Keratinocyte (primary cell): Measurements from ENCODE around the gene HMCN2. TPM values are rescaled to one million over a fixed set of nuclear protein-coding genes. Genes with fewer than 3 reads are reported as not detected.

Experiments
- DNase-seq: peaks from one replicate; pipeline ENCODE4 v3.0.0-alpha.2; 2011; ENCODE audit warnings: low read depth, missing footprints, low spot score
- FAIRE-seq: peaks from 2 replicates; lab custom pipeline; 2011; peaks lifted over from hg19 to GRCh38; lab: Jason Lieb, UNC
- H2AFZ ChIP-seq: 2 replicates; pipeline ENCODE4 v1.6.0; 2012; ENCODE audit warnings: low read length, control low read depth, inconsistent platforms; ENCODE audit not compliant: control insufficient read depth
- H3K27ac ChIP-seq: 2 replicates; pipeline ENCODE4 v1.5.1; 2011; ENCODE audit warnings: low read length; ENCODE audit not compliant: control insufficient read depth, insufficient read depth
- H3K27me3 ChIP-seq: 3 replicates; pipeline ENCODE4 v1.6.0; 2011; ENCODE audit warnings: low read length; ENCODE audit not compliant: control insufficient read depth, insufficient read depth; ENCODE audit errors: extremely low read depth
- H3K36me3 ChIP-seq, 2 experiments: 2 replicates in 1 of 2; 3 replicates in 1 of 2; pipeline ENCODE4 v1.5.1; 2011; ENCODE audit warnings: low read length in 2 of 2, mild to moderate bottlenecking in 1 of 2; ENCODE audit not compliant: control insufficient read depth in 2 of 2, insufficient read depth in 2 of 2; ENCODE audit errors: extremely low read depth in 1 of 2
- H3K4me1 ChIP-seq: 3 replicates; pipeline ENCODE4 v1.5.1; 2011; ENCODE audit warnings: low read length; ENCODE audit not compliant: control insufficient read depth, insufficient read depth; ENCODE audit errors: extremely low read depth
- H3K4me2 ChIP-seq: 3 replicates; pipeline ENCODE4 v1.6.0; 2011; ENCODE audit warnings: low read depth, low read length; ENCODE audit not compliant: control insufficient read depth, insufficient read depth; ENCODE audit errors: extremely low read depth
- H3K4me3 ChIP-seq, 3 experiments: fragments of 200-600 bp in 1 of 3; sonication (generic) in 1 of 3; 2 replicates in 2 of 3; 3 replicates in 1 of 3; pipeline ENCODE4 v1.5.1; 2011 to 2016; ENCODE audit warnings: low read length in 3 of 3, mild to moderate bottlenecking in 3 of 3, control low read depth in 2 of 3, inconsistent platforms in 1 of 3, low read depth in 1 of 3, mixed read lengths in 1 of 3, mixed run types in 1 of 3, moderate library complexity in 1 of 3; ENCODE audit not compliant: control insufficient read depth in 2 of 3, insufficient read depth in 2 of 3; ENCODE audit errors: extremely low read depth in 1 of 3
- H3K79me2 ChIP-seq: 2 replicates; pipeline ENCODE4 v1.6.0; 2012; ENCODE audit warnings: low read length; ENCODE audit not compliant: control insufficient read depth, insufficient read depth
- H3K9ac ChIP-seq: 3 replicates; pipeline ENCODE4 v1.6.0; 2011; ENCODE audit warnings: low read length; ENCODE audit not compliant: control insufficient read depth, insufficient read depth; ENCODE audit errors: extremely low read depth
- H3K9me1 ChIP-seq: 3 replicates; pipeline ENCODE4 v1.6.0; 2011; ENCODE audit warnings: low read length; ENCODE audit not compliant: control insufficient read depth, insufficient read depth; ENCODE audit errors: extremely low read depth
- H3K9me3 ChIP-seq: 2 replicates; pipeline ENCODE4 v1.5.1; 2012; ENCODE audit warnings: low read depth, low read length; ENCODE audit not compliant: control insufficient read depth
- H4K20me1 ChIP-seq: 3 replicates; pipeline ENCODE4 v1.6.0; 2011; ENCODE audit warnings: low read length; ENCODE audit not compliant: control insufficient read depth, insufficient read depth; ENCODE audit errors: extremely low read depth
- CTCF ChIP-seq, 3 experiments: IDR thresholded peaks in 1 of 3; conservative IDR thresholded peaks in 1 of 3; optimal IDR thresholded peaks in 1 of 3; 2 replicates in 2 of 3; 3 replicates in 1 of 3; pipeline versions ENCODE3 to v1.5.1; 2011; ENCODE audit warnings: low read length in 3 of 3, mild to moderate bottlenecking in 3 of 3, moderate library complexity in 2 of 3, control low read depth in 1 of 3, inconsistent platforms in 1 of 3; ENCODE audit not compliant: insufficient read depth in 2 of 3; ENCODE audit errors: extremely low read depth in 1 of 3
- EZH2 ChIP-seq: IDR thresholded peaks from one replicate; pipeline ENCODE4 v1.6.1; 2012; ENCODE audit warnings: inconsistent platforms, mild to moderate bottlenecking, low read length, moderate library complexity
- dilution Hi-C: fragments of 300-500 bp; cut with MboI; formaldehyde crosslinking; loops from one replicate; pipeline ENCODE4 v1.7.0; 2020; ENCODE audit warnings: low sequenced_read_pairs; ENCODE audit not compliant: extremely low pct_ligation_motif_present
- polyA plus RNA-seq, 5 experiments: library from polyadenylated mRNA; depleted of rRNA in 3 of 5; stranded (reverse) in 3 of 5; stranded (forward) in 1 of 5; unstranded in 1 of 5; fragments of >200 nt; gene quantifications; 1 replicate in 1 of 5; 2 replicates in 3 of 5; 3 replicates in 1 of 5; pipeline versions ENCODE4 v1.2.1 to v1.2.3, GENCODE V29; 2011 to 2012; ENCODE audit warnings: missing spikeins in 2 of 5, low read depth in 1 of 5, low replicate concordance in 1 of 5

HMCN2 gene
- polyA plus RNA-seq, 1 donor (not counting 4 experiments of a cell fraction or from before 2014, with no cell fraction given), result not detected

DNA sequence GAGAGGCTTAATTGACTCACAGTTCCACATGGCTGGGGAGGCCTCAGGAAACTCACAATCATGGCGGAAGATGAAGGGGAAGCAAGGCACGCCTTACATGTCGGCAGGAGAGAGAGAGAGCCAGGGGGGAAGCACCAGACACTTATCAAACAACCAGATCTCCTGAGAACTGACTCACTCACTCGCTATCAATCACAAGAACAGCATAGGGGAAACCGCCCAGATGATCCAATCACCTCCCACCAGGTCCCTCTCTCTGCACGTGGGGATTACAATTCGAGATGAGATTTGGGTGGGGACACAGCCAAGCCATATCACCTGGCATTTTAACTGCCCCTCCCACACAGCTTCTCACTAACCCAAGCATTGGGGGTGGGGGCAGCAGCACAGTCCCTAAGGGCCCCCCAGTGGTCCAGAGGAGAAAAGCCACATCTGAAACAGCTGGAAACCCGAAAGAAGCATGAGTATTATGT is 103.1 kb downstream of the HMCN2 start:
- no peaks in the 10 kb centered on the region for H3K36me3 ChIP-seq
- no peak for TF ChIP-seq CTCF (optimal IDR thresholded peaks at IDR 0.05 in 1 of 3, IDR thresholded peaks at IDR 0.05 in 1 of 3, conservative IDR thresholded peaks at IDR 0.05 in 1 of 3; ENCODE audit: extremely low read depth in 1 of 3, insufficient read depth in 2 of 3, low read length in 3 of 3)
- TF ChIP-seq EZH2, result no peak
- no peaks in the 10 kb centered on the region for H3K4me1 ChIP-seq
- no peaks in the 10 kb centered on the region for H3K9me1 ChIP-seq
- H3K9ac ChIP-seq, result no peak overlapping the region
- FAIRE-seq (no peak), DNase-seq (no peak)
- H3K27me3 ChIP-seq, result peaks cover 10% of the 10 kb centered on the region
- H3K27ac ChIP-seq, result no peak overlapping the region
- H4K20me1 ChIP-seq, result no peaks in the 10 kb centered on the region
- H3K4me2 ChIP-seq, result no peak overlapping the region
- no peak overlapping the region for H2AFZ ChIP-seq
- H3K4me3 ChIP-seq, result no peak overlapping the region
- H3K9me3 ChIP-seq, result no peaks in the 10 kb centered on the region
- dilution Hi-C loops, result no loop called here
- no peaks in the 10 kb centered on the region for H3K79me2 ChIP-seq

DNA sequence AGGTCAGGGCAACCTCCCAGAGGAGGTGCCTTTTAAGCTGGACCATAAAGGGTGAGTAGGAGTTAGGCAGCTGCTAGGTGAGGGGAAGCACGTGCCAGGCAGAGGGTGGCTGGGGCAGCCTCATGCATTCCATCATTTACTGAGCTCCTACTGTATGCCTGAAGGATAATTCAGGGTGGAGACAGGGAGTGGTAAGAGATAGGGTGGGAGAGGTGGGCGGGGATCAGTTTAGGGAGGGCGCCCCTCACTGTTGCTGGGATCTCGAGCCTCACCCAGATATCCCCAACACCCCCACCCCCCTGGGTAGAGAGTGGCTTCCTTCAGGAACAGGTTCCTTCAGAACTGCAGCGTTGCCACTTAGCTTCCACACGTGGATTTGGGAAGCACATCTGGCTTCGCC is 104.7 kb downstream of the HMCN2 start:
- H3K9ac ChIP-seq, result no peak overlapping the region
- H2AFZ ChIP-seq, result no peak overlapping the region
- TF ChIP-seq CTCF (optimal IDR thresholded peaks at IDR 0.05 in 1 of 3, IDR thresholded peaks at IDR 0.05 in 1 of 3, conservative IDR thresholded peaks at IDR 0.05 in 1 of 3; ENCODE audit: extremely low read depth in 1 of 3, insufficient read depth in 2 of 3, low read length in 3 of 3), result no peak
- TF ChIP-seq EZH2, result no peak
- no peaks in the 10 kb centered on the region for H3K79me2 ChIP-seq
- H3K9me1 ChIP-seq, result no peaks in the 10 kb centered on the region
- peaks cover 11% of the 10 kb centered on the region for H3K27me3 ChIP-seq
- FAIRE-seq (no peak), DNase-seq (no peak)
- no peaks in the 10 kb centered on the region for H3K9me3 ChIP-seq
- H3K4me3 ChIP-seq, result no peak overlapping the region
- H3K27ac ChIP-seq, result no peak overlapping the region
- no peaks in the 10 kb centered on the region for H3K4me1 ChIP-seq
- H3K4me2 ChIP-seq, result no peak overlapping the region
- dilution Hi-C loops, result no loop called here
- no peaks in the 10 kb centered on the region for H4K20me1 ChIP-seq
- H3K36me3 ChIP-seq, result no peaks in the 10 kb centered on the region
